Measurements from ENCODE around the gene NPAS2.

Gene NPAS2

DNA sequence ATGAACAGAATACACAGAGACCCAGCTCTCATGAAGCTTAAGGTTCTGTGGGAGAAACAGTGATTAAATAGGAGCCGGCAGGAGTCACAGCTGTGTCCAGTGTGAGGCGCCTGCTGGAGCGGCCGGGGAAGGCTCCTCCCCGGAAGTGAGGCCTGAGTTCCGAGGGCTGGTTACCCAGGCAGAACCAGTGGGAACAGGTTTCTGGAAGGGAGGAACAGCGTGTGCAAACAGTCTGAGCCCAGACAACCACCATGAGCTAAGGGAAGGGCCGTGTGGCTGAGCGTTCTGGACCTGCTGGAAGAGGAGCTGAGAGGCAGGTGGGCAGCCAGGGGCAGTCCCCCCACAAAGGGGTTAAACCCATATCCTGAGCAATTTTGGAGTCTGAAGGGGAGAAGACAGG is 26.0 kb upstream of the NPAS2 start:
- no peak for DNase-seq (ENCODE audit: low spot score)
- H3K4me3 ChIP-seq: no peak overlapping the region
- TF ChIP-seq, protein P1, sequence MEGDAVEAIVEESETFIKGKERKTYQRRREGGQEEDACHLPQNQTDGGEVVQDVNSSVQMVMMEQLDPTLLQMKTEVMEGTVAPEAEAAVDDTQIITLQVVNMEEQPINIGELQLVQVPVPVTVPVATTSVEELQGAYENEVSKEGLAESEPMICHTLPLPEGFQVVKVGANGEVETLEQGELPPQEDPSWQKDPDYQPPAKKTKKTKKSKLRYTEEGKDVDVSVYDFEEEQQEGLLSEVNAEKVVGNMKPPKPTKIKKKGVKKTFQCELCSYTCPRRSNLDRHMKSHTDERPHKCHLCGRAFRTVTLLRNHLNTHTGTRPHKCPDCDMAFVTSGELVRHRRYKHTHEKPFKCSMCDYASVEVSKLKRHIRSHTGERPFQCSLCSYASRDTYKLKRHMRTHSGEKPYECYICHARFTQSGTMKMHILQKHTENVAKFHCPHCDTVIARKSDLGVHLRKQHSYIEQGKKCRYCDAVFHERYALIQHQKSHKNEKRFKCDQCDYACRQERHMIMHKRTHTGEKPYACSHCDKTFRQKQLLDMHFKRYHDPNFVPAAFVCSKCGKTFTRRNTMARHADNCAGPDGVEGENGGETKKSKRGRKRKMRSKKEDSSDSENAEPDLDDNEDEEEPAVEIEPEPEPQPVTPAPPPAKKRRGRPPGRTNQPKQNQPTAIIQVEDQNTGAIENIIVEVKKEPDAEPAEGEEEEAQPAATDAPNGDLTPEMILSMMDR (IDR thresholded peaks at IDR 0.05): no peak
- no peak overlapping the region for H3K27ac ChIP-seq

DNA sequence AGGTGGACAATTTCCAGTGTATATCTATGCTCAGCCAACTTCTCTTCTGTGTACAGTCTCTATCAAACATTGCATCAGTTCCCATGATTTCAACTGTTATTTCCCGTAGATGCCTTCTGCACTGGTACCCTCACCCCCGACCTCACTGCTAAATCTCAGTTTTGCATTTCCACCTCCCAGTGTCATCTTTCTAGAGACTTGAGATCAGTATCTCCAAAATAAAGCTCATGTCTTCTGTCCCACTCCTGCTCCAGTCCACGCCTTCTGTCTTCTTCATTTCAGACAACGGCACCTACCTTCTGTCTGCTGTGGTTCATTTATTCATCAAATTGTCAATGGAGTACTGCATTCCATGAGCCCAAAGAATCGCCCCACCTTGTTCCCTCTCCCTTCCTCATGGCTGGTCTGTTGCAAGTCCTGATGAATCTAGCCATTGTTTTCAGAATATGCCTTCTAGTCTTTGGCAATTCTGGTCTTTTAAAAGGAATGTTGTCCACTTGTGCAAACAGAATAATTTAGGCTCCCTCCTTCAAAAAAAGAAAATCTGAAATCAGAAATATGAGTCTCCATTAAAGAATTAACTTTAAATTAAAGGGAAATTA is 23.3 kb upstream of the NPAS2 start:
- no peak for DNase-seq (ENCODE audit: low spot score)
- TF ChIP-seq, protein P1 (IDR thresholded peaks at IDR 0.05): no peak
- H3K4me3 ChIP-seq: no peak overlapping the region

DNA sequence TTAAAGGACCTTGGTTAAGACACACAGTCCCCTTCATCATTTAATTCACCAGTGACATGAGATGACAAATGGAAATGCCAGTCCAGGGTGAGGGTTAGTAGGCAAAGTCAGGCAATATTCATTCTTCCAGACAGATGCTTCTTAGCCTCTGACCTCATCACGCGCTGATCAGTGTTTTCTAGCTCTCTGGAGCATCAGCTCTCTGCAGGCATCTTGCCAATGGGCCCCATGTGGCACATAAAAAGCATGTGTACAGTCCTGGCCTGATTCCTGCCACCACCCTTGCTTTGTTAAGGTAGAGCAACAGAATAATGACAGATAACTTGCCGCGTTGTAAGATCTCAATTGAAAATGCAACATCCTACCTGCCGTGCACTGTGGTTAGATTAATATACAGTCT is 20.3 kb upstream of the NPAS2 start:
- TF ChIP-seq, protein P1 (IDR thresholded peaks at IDR 0.05): no peak
- no peak overlapping the region for H3K4me3 ChIP-seq
- DNase-seq (ENCODE audit: low spot score): no peak
- no peak overlapping the region for H3K27ac ChIP-seq

More for the DNA sequence above, 23.3 kb upstream of the NPAS2 start:
- H3K27ac ChIP-seq: no peak overlapping the region

DNA sequence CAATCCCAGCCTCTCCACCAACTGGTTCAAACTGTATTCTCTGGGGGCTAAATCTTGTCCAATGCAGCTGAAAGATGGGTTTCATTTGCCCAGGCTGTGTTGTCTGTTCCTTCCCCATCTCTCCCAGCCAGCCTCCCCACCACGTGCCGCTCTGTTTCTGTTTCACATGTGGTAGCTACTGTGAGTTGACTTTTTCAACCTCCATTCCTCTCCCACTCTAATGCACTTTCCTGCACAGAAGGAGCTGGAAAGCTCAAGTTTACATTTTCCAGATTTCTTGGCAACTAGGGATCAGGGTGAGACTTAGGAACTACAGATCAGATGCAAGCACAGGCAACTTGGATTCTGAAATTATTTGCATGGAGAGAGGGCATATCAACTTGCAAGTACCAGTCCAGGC is 19.0 kb upstream of the NPAS2 start:
- H3K27ac ChIP-seq: no peak overlapping the region
- no peak overlapping the region for H3K4me3 ChIP-seq
- DNase-seq (ENCODE audit: low spot score): no peak
- TF ChIP-seq, protein P1 (IDR thresholded peaks at IDR 0.05): no peak

DNA sequence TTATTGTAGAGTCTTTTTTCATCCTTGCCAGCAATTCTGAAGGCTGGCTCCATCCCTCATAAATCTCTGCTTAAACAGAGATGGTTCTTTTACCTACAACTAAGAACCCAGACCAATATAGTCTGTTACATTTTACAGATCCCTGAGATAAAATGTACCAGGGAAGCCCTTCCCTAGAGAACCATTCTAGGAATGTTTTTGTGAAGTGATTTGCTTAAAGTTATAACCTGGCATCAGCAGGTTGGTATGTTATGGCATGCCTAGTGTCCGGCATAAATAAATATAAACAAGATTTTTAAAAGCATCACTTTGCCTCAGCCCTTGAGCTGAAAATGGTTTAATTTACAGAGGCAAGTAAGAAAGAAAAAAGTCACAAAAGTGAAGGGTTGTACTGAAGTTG is 18.5 kb upstream of the NPAS2 start:
- H3K4me3 ChIP-seq: no peak overlapping the region
- DNase-seq (ENCODE audit: low spot score): no peak
- no peak overlapping the region for H3K27ac ChIP-seq
- TF ChIP-seq, protein P1 (IDR thresholded peaks at IDR 0.05): no peak

DNA sequence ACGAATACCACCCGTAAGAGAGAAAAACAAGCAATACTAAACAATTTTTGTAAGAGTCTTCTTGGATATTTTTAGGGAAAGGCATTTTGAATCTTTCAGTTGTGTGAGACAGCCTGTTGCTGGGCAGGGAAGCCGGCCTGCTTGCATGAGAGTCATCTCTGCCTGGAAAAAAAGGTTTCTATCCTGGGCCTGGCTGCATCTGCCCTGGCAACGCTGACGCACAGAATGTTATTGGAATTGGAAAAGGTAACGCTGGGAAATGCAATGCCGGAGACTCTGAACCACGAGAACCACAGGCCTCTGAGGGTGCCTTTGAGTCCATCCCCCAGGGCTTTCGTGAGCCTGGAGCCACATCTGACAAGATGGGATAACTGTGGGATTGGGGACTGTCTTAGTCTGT is 17.9 kb upstream of the NPAS2 start:
- no peak overlapping the region for H3K27ac ChIP-seq
- DNase-seq (ENCODE audit: low spot score): no peak
- H3K4me3 ChIP-seq: no peak overlapping the region
- TF ChIP-seq, protein P1 (IDR thresholded peaks at IDR 0.05): no peak

DNA sequence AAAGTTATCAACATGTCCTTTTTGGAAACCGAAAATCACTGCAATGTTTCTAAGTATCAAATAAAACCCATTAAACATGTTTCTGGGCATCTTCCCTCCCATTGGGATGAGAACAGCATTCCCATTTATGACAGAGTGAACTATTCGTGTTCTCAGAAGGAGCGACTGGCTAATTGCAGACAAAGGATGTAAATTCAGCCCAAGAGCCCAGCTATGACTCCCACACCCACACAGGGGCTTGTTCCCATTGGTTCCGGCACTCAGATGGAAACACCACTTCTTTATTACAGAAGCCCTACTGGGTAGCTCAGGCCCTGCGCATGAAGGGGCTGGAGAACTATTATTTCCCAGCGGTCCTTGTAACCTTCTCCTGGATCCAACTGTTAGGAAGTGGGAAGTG is 16.6 kb upstream of the NPAS2 start:
- TF ChIP-seq, protein P1 (IDR thresholded peaks at IDR 0.05): no peak
- no peak overlapping the region for H3K4me3 ChIP-seq
- DNase-seq (ENCODE audit: low spot score): no peak
- no peak overlapping the region for H3K27ac ChIP-seq
